AG04449 (cell line): ENCODE results near the gene DNAJC10.
"Not testable (repeated sequence)": the region's sequence is repeated elsewhere in the genome, so short reads cannot be mapped to it uniquely, and the experiment has no call there.

Experiments
- CTCF ChIA-PET: fragments of 350-600 bp; formaldehyde crosslinking; extraction: SDS; loops from one replicate; lab custom pipeline; 2021; ENCODE audit warnings: antibody characterized with exemption; lab: Yijun Ruan, JAX
- POLR2A ChIA-PET: fragments of 400-600, 350-600 bp; formaldehyde crosslinking; extraction: SDS; loops from one replicate; lab custom pipeline; 2020; ENCODE audit warnings: antibody characterized with exemption, inconsistent platforms; lab: Yijun Ruan, JAX
- DNase-seq: peaks from one replicate; pipeline ENCODE4 v3.0.0-alpha.2; 2010; ENCODE audit warnings: low read depth, low spot score
- H3K4me3 ChIP-seq: 2 replicates; pipeline ENCODE4 v1.5.1; 2011; ENCODE audit warnings: low read depth, mild to moderate bottlenecking, control low read depth, low read length
- TF ChIP-seq, protein P1 (sequence below): IDR thresholded peaks from one replicate; pipeline ENCODE4 v1.5.1; 2011; ENCODE audit warnings: mild to moderate bottlenecking, moderate library complexity, low read length, control low read depth, inconsistent platforms; ENCODE audit not compliant: insufficient read depth; ENCODE audit errors: missing control alignments

The DNAJC10 gene

DNA sequence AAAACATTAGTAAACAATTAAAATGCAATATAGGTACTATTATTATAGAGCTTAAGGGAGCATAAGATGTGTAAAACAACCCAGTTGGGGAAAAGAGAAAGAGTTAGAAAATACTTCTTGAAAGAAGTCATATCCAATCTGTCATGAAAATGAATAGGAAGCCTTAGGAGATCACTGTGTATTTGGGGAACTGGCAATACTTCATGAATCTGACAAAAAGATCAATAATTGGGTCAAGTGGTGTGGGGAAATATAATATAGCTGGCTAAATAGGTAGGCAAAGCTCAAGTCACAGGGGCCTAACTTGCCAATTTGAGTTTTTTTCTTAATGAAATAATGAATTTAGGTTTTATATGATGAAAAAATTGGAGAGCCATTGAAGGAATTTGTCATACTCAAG, 14.4 kb downstream of the DNAJC10 start:
- H3K4me3 ChIP-seq = no peak overlapping the region
- ChIA-PET POLR2A (no interaction called here), CTCF (interaction anchor here (2.6 kb wide), 1 partner anchor 7 kb away, joined by 10 read pairs; no protein-coding TSS in a partner anchor)
- no peak for DNase-seq
- TF ChIP-seq, protein P1, sequence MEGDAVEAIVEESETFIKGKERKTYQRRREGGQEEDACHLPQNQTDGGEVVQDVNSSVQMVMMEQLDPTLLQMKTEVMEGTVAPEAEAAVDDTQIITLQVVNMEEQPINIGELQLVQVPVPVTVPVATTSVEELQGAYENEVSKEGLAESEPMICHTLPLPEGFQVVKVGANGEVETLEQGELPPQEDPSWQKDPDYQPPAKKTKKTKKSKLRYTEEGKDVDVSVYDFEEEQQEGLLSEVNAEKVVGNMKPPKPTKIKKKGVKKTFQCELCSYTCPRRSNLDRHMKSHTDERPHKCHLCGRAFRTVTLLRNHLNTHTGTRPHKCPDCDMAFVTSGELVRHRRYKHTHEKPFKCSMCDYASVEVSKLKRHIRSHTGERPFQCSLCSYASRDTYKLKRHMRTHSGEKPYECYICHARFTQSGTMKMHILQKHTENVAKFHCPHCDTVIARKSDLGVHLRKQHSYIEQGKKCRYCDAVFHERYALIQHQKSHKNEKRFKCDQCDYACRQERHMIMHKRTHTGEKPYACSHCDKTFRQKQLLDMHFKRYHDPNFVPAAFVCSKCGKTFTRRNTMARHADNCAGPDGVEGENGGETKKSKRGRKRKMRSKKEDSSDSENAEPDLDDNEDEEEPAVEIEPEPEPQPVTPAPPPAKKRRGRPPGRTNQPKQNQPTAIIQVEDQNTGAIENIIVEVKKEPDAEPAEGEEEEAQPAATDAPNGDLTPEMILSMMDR = no peak

DNA sequence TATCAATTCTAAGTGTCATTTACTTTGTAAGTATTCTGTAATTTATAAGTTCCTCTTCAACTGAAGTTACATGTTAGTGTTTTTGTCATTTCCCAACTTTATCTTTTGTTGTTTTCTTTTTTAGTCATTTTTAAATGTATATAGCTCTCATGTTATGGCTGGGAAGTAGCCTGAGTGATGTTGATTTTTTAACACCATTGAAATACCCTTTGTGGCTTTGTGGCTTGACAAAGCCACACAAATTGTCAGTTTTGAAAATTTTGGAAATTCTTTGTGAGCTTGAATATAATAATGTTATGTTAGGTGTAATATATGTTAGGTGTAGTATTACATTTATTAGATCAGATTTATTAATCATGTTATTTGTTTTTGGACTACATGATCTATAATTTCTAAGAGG, 16.7 kb downstream of the DNAJC10 start:
- H3K4me3 ChIP-seq = no peak overlapping the region
- TF ChIP-seq, protein P1 = no peak
- ChIA-PET CTCF (interaction anchor here (2.6 kb wide), 1 partner anchor 10 kb away, joined by 10 read pairs; no protein-coding TSS in a partner anchor), POLR2A (no interaction called here)
- no peak for DNase-seq

DNA sequence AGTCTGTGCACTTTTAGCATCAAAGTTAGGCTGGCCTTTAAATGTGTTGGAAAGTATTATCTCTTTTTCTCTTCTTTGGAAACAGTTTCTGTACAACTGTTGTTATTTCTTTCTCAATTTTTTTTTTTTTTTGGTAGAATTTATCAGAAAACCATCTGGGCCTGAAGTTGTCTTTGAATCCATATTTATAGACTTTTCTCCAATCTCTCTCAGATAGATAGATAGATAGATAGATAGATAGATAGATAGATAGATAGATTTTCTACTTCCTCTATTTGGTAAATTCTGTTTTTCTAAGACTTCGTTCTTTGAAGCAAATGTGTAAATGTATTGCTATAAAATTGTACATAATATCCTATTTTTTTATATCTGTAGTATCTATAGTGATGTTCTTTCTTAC, 17.5 kb downstream of the DNAJC10 start:
- POLR2A ChIA-PET = no interaction called here
- TF ChIP-seq, protein P1 = no peak
- CTCF ChIA-PET = no interaction called here
- no peak for DNase-seq
- no peak overlapping the region for H3K4me3 ChIP-seq

DNA sequence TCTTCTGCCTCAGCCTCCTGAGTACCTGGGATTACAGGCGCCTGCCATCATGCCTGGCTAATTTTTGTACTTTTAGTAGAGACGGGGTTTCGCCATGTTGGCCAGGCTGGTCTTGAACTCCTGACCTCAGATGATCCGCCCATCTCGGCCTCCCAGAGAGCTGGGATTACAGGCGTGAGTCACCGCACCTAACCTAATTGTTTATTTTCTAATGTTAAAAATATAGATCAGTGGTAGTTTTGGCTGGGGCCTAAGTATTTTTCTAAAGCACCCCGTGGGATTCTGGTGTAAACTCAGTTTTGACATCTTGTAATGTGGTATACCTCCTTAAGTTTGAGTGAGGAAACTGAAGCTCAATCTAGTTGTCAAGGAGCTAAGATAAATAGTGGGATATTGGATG, 20.8 kb downstream of the DNAJC10 start:
- POLR2A ChIA-PET, CTCF ChIA-PET, DNase-seq, H3K4me3 ChIP-seq: not testable (repeated sequence)

DNA sequence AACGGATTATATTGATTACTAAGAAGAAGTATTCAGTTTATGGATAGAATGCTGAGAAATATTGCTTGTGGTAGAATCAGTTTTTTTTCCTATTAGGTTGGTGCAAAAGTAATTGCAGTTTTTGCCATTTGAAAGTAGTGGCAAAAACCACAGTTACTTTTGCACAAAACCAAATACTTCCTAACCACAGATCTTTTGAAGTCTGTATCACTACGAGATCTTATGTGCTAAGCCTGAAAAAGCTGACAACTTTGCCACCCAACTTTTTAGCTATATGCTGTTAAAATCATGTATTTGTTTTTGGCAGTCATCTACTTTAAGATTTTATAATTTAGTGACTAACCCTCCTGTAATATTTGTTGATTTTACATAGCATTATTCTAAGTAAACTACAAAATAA, 24.6 kb downstream of the DNAJC10 start:
- TF ChIP-seq, protein P1 = no peak
- ChIA-PET CTCF (no interaction called here), POLR2A (no interaction called here)
- no peak overlapping the region for H3K4me3 ChIP-seq
- DNase-seq = no peak

DNA sequence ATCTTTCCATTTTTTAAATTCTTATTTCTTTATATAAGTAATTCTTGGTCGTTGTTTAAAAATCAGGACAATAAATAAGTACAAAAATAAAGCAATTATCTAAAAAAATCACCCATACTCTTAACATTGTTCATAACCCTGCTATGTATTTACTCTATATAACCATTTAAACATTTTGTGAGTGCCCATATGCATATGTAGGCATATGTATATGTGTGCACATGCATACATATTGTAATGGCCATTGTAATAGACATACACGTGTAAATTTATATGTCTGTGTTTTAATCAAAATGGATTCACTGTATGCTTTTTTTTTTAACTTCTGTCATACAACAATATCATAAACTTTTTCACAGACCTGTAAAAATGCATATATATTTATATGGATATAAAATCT, 25.6 kb downstream of the DNAJC10 start:
- DNase-seq = no peak
- ChIA-PET CTCF (no interaction called here), POLR2A (interaction anchor here (0.6 kb wide), 1 partner anchor 33 kb away, joined by 3 read pairs; no protein-coding TSS in a partner anchor)
- no peak overlapping the region for H3K4me3 ChIP-seq
- TF ChIP-seq, protein P1 = no peak

DNA sequence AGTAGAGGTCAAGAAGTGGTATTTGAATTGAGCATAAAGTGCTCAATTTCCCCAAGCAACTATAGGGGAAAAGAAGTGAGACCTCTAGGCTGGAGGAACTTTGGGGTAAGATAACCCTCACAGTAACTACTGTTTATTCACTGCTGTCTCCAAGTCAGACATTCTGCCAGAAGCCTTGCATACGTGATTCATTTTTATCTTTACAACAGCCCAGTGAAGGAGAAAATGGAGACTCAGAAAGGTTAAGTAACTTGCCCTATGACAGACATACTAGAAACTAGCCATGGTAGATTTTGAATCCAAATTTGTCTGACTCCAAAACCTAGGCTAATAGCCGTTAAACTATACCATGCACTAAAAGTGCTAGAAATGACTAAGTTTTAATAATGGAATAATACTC, 28.4 kb downstream of the DNAJC10 start:
- no peak for DNase-seq
- ChIA-PET CTCF (interaction anchor here (1.2 kb wide), 1 partner anchor 18 kb away, joined by 5 read pairs; no protein-coding TSS in a partner anchor), POLR2A (no interaction called here)
- TF ChIP-seq, protein P1 = no peak
- no peak overlapping the region for H3K4me3 ChIP-seq
